ENCODE measurements around the gene ZBBX.

Gene ZBBX

GRCh38 chr3:167304077-167304476, 76.0 kb downstream of the ZBBX start:
- no peak for DNase-seq

GRCh38 chr3:167302678-167303077, 77.4 kb downstream of the ZBBX start:
- DNase-seq, result no peak

- no peak for DNase-seq
Observed at GRCh38 chr3:167300207-167300606, 79.9 kb downstream of the ZBBX start.

- DNase-seq, result no peak
Observed at GRCh38 chr3:167289435-167289834, 90.7 kb downstream of the ZBBX start.

GRCh38 chr3:167288737-167289136, 91.4 kb downstream of the ZBBX start:
- DNase-seq, result no peak

GRCh38 chr3:167287308-167287707, 92.8 kb downstream of the ZBBX start:
- no peak for DNase-seq

- DNase-seq, result no peak
Observed at GRCh38 chr3:167274141-167274874, 105.8 kb downstream of the ZBBX start.

GRCh38 chr3:167253037-167253436, 127.1 kb downstream of the ZBBX start:
- no peak for DNase-seq

GRCh38 chr3:167251678-167252077, 128.4 kb downstream of the ZBBX start:
- no peak for DNase-seq

GRCh38 chr3:167246252-167246651, 133.8 kb downstream of the ZBBX start:
- DNase-seq, result no peak

GRCh38 chr3:167241048-167241845, 138.8 kb downstream of the ZBBX start:
- DNase-seq, result no peak

- no peak for DNase-seq
Observed at GRCh38 chr3:167228135-167228534, 152.0 kb downstream of the ZBBX start.

- no peak for DNase-seq
Observed at GRCh38 chr3:167225821-167226220, 154.3 kb downstream of the ZBBX start.

- no peak for DNase-seq
Observed at GRCh38 chr3:167209011-167209410, 171.1 kb downstream of the ZBBX start.

GRCh38 chr3:167203062-167203461, 177.0 kb downstream of the ZBBX start:
- no peak for DNase-seq

- DNase-seq, result no peak
Observed at GRCh38 chr3:167198949-167199600, 181.0 kb downstream of the ZBBX start.
